Memory B cell (primary cell): Measurements from ENCODE around the gene IGF2BP2.
"Not testable (repeated sequence)": the region's sequence is repeated elsewhere in the genome, so short reads cannot be mapped to it uniquely, and the experiment has no call there.

Experiments
- ATAC-seq: fragments of 150-1000 bp; cut with Tn5 transposase; 2 replicates; pipeline ENCODE4 v1.10.0; 2021; ENCODE audit warnings: low read depth, mild to moderate bottlenecking, moderate library complexity
- DNase-seq, 2 donors: peaks; one replicate each; pipeline ENCODE4 v3.0.0; 2022; ENCODE audit warnings: low spot score in 2 of 2
- H3K27ac Mint-ChIP-seq: one replicate; pipeline ENCODE4 v1.8.0; 2022; ENCODE audit warnings: mild to moderate bottlenecking, moderate library complexity, mixed read lengths
- H3K27me3 Mint-ChIP-seq: one replicate; pipeline ENCODE4 v1.8.0; 2022; ENCODE audit warnings: mixed read lengths
- H3K36me3 Mint-ChIP-seq: one replicate; pipeline ENCODE4 v1.8.0; 2022; ENCODE audit warnings: mild to moderate bottlenecking, mixed read lengths
- H3K4me1 Mint-ChIP-seq: one replicate; pipeline ENCODE4 v1.8.0; 2022; ENCODE audit warnings: mixed read lengths
- H3K4me3 Mint-ChIP-seq: one replicate; pipeline ENCODE4 v1.8.0; 2022; ENCODE audit warnings: mild to moderate bottlenecking, moderate library complexity, mixed read lengths
- H3K9me3 Mint-ChIP-seq: one replicate; pipeline ENCODE4 v1.8.0; 2022; ENCODE audit warnings: mixed read lengths

IGF2BP2 gene

GRCh38 chr3:185649414-185649813 is 175.4 kb downstream of the IGF2BP2 start:
- DNase-seq, result no peak
- no peak for ATAC-seq
- peaks cover 5% of the 10 kb centered on the region for H3K27me3 Mint-ChIP-seq
- H3K9me3 Mint-ChIP-seq, result no peaks in the 10 kb centered on the region
- no peak overlapping the region for H3K27ac Mint-ChIP-seq
- no peak overlapping the region for H3K4me3 Mint-ChIP-seq
- no peaks in the 10 kb centered on the region for H3K36me3 Mint-ChIP-seq
- H3K4me1 Mint-ChIP-seq, result peaks cover 8% of the 10 kb centered on the region

GRCh38 chr3:185648396-185648795 is 176.4 kb downstream of the IGF2BP2 start:
- Mint-ChIP-seq H3K4me1 (peaks cover 8% of the 10 kb centered on the region), H3K36me3 (no peaks in the 10 kb centered on the region), H3K27me3 (peaks cover 5% of the 10 kb centered on the region), H3K27ac (no peak overlapping the region), H3K4me3 (no peak overlapping the region), H3K9me3 (no peaks in the 10 kb centered on the region)
- DNase-seq, result no peak
- ATAC-seq, result no peak

- H3K27ac Mint-ChIP-seq, result no peak overlapping the region
Observed at GRCh38 chr3:185647880-185648210, 177.0 kb downstream of the IGF2BP2 start.

GRCh38 chr3:185647134-185647879 is 177.5 kb downstream of the IGF2BP2 start:
- Mint-ChIP-seq H3K9me3 (no peaks in the 10 kb centered on the region), H3K27ac (no peak overlapping the region), H3K36me3 (no peaks in the 10 kb centered on the region), H3K27me3 (peaks cover 5% of the 10 kb centered on the region), H3K4me3 (peak overlapping the region; percentile 42), H3K4me1 (peaks cover 8% of the 10 kb centered on the region)
- ATAC-seq, result no peak
- no peak for DNase-seq

More at GRCh38 chr3:185647880-185648210, 177.0 kb downstream of the IGF2BP2 start:
- no peak overlapping the region for H3K4me3 Mint-ChIP-seq
- no peaks in the 10 kb centered on the region for H3K9me3 Mint-ChIP-seq
- H3K27me3 Mint-ChIP-seq, result peaks cover 5% of the 10 kb centered on the region
- ATAC-seq, result no peak
- DNase-seq, result no peak
- peaks cover 8% of the 10 kb centered on the region for H3K4me1 Mint-ChIP-seq
- no peaks in the 10 kb centered on the region for H3K36me3 Mint-ChIP-seq

GRCh38 chr3:185646382-185647133 is 178.3 kb downstream of the IGF2BP2 start:
- Mint-ChIP-seq H3K27ac (no peak overlapping the region), H3K9me3 (no peaks in the 10 kb centered on the region), H3K4me1 (peaks cover 8% of the 10 kb centered on the region), H3K4me3 (peak overlapping the region; percentile 42), H3K27me3 (peaks cover 7% of the 10 kb centered on the region), H3K36me3 (no peaks in the 10 kb centered on the region)
- ATAC-seq (peak; percentile 96), DNase-seq (peak; percentile 14 to 31)

GRCh38 chr3:185645596-185646381 is 179.1 kb downstream of the IGF2BP2 start:
- ATAC-seq (no peak), DNase-seq (no peak)
- Mint-ChIP-seq H3K4me1 (peaks cover 8% of the 10 kb centered on the region), H3K9me3 (no peaks in the 10 kb centered on the region), H3K27ac (no peak overlapping the region), H3K27me3 (peaks cover 7% of the 10 kb centered on the region), H3K4me3 (no peak overlapping the region), H3K36me3 (no peaks in the 10 kb centered on the region)

- not testable (repeated sequence) for H3K4me1 Mint-ChIP-seq, ATAC-seq, H3K27ac Mint-ChIP-seq, H3K9me3 Mint-ChIP-seq, H3K36me3 Mint-ChIP-seq, DNase-seq, H3K27me3 Mint-ChIP-seq, H3K4me3 Mint-ChIP-seq
Observed at GRCh38 chr3:185645191-185645590, 179.7 kb downstream of the IGF2BP2 start.

- no peak for ATAC-seq
- Mint-ChIP-seq H3K9me3 (no peaks in the 10 kb centered on the region), H3K36me3 (no peaks in the 10 kb centered on the region), H3K4me1 (no peaks in the 10 kb centered on the region), H3K27me3 (peaks cover 8% of the 10 kb centered on the region), H3K4me3 (no peak overlapping the region), H3K27ac (no peak overlapping the region)
- DNase-seq, result no peak
Observed at GRCh38 chr3:185640308-185640707, 184.5 kb downstream of the IGF2BP2 start.

GRCh38 chr3:185639632-185640206 is 185.1 kb downstream of the IGF2BP2 start:
- Mint-ChIP-seq H3K9me3 (no peaks in the 10 kb centered on the region), H3K27ac (no peak overlapping the region), H3K4me1 (no peaks in the 10 kb centered on the region), H3K27me3 (peaks cover 5% of the 10 kb centered on the region), H3K36me3 (no peaks in the 10 kb centered on the region), H3K4me3 (no peak overlapping the region)
- ATAC-seq (no peak), DNase-seq (no peak)

GRCh38 chr3:185638651-185639050 is 186.2 kb downstream of the IGF2BP2 start:
- DNase-seq, H3K27ac Mint-ChIP-seq, H3K4me3 Mint-ChIP-seq, ATAC-seq, H3K36me3 Mint-ChIP-seq, H3K27me3 Mint-ChIP-seq, H3K9me3 Mint-ChIP-seq, H3K4me1 Mint-ChIP-seq: not testable (repeated sequence)

- Mint-ChIP-seq H3K4me3 (no peak overlapping the region), H3K36me3 (no peaks in the 10 kb centered on the region), H3K4me1 (no peaks in the 10 kb centered on the region), H3K9me3 (no peaks in the 10 kb centered on the region), H3K27me3 (peaks cover 5% of the 10 kb centered on the region), H3K27ac (no peak overlapping the region)
- DNase-seq, result no peak
- no peak for ATAC-seq
Observed at GRCh38 chr3:185637388-185637787, 187.5 kb downstream of the IGF2BP2 start.

GRCh38 chr3:185632996-185633395 is 191.8 kb downstream of the IGF2BP2 start:
- H3K4me3 Mint-ChIP-seq, result no peak overlapping the region
- no peak for ATAC-seq

GRCh38 chr3:185631508-185632206 is 193.2 kb downstream of the IGF2BP2 start:
- Mint-ChIP-seq H3K27me3 (no peaks in the 10 kb centered on the region), H3K27ac (no peak overlapping the region), H3K9me3 (no peaks in the 10 kb centered on the region), H3K4me1 (no peaks in the 10 kb centered on the region), H3K4me3 (no peak overlapping the region), H3K36me3 (peaks cover 11% of the 10 kb centered on the region)
- ATAC-seq (no peak), DNase-seq (no peak)

More at GRCh38 chr3:185632996-185633395, 191.8 kb downstream of the IGF2BP2 start:
- no peak for DNase-seq
- Mint-ChIP-seq H3K4me1 (no peaks in the 10 kb centered on the region), H3K27me3 (peaks cover 3% of the 10 kb centered on the region), H3K27ac (no peak overlapping the region), H3K9me3 (no peaks in the 10 kb centered on the region), H3K36me3 (peaks cover 6% of the 10 kb centered on the region)
